IMR-90 (cell line): ENCODE measurements around the gene DISC1. TPM values are rescaled to one million over a fixed set of nuclear protein-coding genes. Genes with fewer than 3 reads are reported as not detected.

Experiments
- ATAC-seq: fragments of 200-7000 bp; cut with Tn5 transposase; 2 replicates; pipeline ENCODE4 v1.9.1; 2020; ENCODE audit warnings: low read depth, mild to moderate bottlenecking, moderate library complexity
- BruUV-seq: library from RNA; stranded (reverse); fragments of 400-500 nt; replicated peaks from 2 replicates; lab custom pipeline; 2021; lab: Mats Ljungman, UMichigan
- CTCF ChIA-PET: fragments of 300-600 bp; formaldehyde crosslinking; extraction: SDS; loops from one replicate; lab custom pipeline; 2021; ENCODE audit warnings: antibody characterized with exemption; lab: Yijun Ruan, JAX
- POLR2A ChIA-PET: fragments of 300-600 bp; sonication (Branson Sonifier 250); formaldehyde crosslinking; loops from one replicate; lab custom pipeline; 2022; ENCODE audit warnings: antibody characterized with exemption; ENCODE audit not compliant: unreplicated experiment; lab: Charles Lee
- DNase-seq: peaks from one replicate; pipeline ENCODE4 v3.0.0; 2013
- H2AFZ ChIP-seq: replicated peaks from 2 replicates; pipeline ENCODE3; 2013; ENCODE audit warnings: low read length, mild to moderate bottlenecking; ENCODE audit not compliant: poor library complexity
- H2AK5ac ChIP-seq: 2 replicates; pipeline ENCODE4 v1.6.1; 2013; ENCODE audit warnings: low read depth, low read length, inconsistent platforms
- H2AK9ac ChIP-seq: replicated peaks from 2 replicates; pipeline ENCODE3; 2013; ENCODE audit warnings: mild to moderate bottlenecking, low read depth, low read length, moderate library complexity; ENCODE audit not compliant: poor library complexity
- H2BK120ac ChIP-seq: 2 replicates; pipeline ENCODE4 v1.6.1; 2013; ENCODE audit warnings: low read depth, low read length, inconsistent platforms
- H2BK15ac ChIP-seq: 3 replicates; pipeline ENCODE4 v1.6.1; 2013; ENCODE audit warnings: low read depth, low read length, inconsistent platforms
- H2BK20ac ChIP-seq: 2 replicates; pipeline ENCODE4 v1.6.1; 2013; ENCODE audit warnings: low read depth, mild to moderate bottlenecking, inconsistent platforms, low read length, moderate library complexity
- H2BK5ac ChIP-seq: 2 replicates; pipeline ENCODE4 v1.6.1; 2013; ENCODE audit warnings: mild to moderate bottlenecking, low read depth, low read length, inconsistent platforms; ENCODE audit not compliant: poor library complexity, severe bottlenecking
- H3K14ac ChIP-seq: replicated peaks from 2 replicates; pipeline ENCODE4 v1.6.1; 2013; ENCODE audit warnings: low read depth, low read length, inconsistent platforms
- H3K18ac ChIP-seq: 2 replicates; pipeline ENCODE4 v1.6.1; 2013; ENCODE audit warnings: low read depth, low read length, control low read depth
- H3K23ac ChIP-seq: 2 replicates; pipeline ENCODE4 v1.6.1; 2013; ENCODE audit warnings: low read depth, low read length, inconsistent platforms
- H3K27ac ChIP-seq: 2 replicates; pipeline ENCODE4 v1.5.1; 2013; ENCODE audit warnings: mild to moderate bottlenecking, control low read depth, low read length; ENCODE audit not compliant: insufficient read depth
- H3K27me3 ChIP-seq: 2 replicates; pipeline ENCODE4 v1.6.1; 2013; ENCODE audit warnings: low read length; ENCODE audit not compliant: control insufficient read depth, insufficient read depth
- H3K36me3 ChIP-seq: 2 replicates; pipeline ENCODE4 v1.6.1; 2013; ENCODE audit warnings: low read length, mixed read lengths; ENCODE audit not compliant: control insufficient read depth, insufficient read depth
- H3K4ac ChIP-seq: 2 replicates; pipeline ENCODE4 v1.6.1; 2013; ENCODE audit warnings: low read depth, low read length, inconsistent platforms
- H3K4me1 ChIP-seq: 2 replicates; pipeline ENCODE4 v1.6.1; 2013; ENCODE audit warnings: low read length, mixed read lengths; ENCODE audit not compliant: control insufficient read depth, insufficient read depth
- H3K4me2 ChIP-seq: 2 replicates; pipeline ENCODE4 v1.6.1; 2013; ENCODE audit warnings: low read depth, mild to moderate bottlenecking, control low read depth, low read length, moderate library complexity
- H3K4me3 ChIP-seq: 2 replicates; pipeline ENCODE4 v1.5.1; 2013; ENCODE audit warnings: low read depth, mild to moderate bottlenecking, control low read depth, low read length, moderate library complexity; ENCODE audit not compliant: insufficient read depth
- H3K56ac ChIP-seq: 2 replicates; pipeline ENCODE4 v1.6.1; 2013; ENCODE audit warnings: low read length, inconsistent platforms; ENCODE audit not compliant: insufficient read depth; ENCODE audit errors: extremely low read depth
- H3K79me1 ChIP-seq, 2 experiments: 2 replicates each; pipeline ENCODE4 v1.6.1; 2013; ENCODE audit warnings: low read length in 2 of 2, inconsistent platforms in 1 of 2, low read depth in 1 of 2
- H3K9ac ChIP-seq: 2 replicates; pipeline ENCODE4 v1.6.1; 2013; ENCODE audit warnings: low read depth, low read length, control low read depth
- H3K9me1 ChIP-seq: 2 replicates; pipeline ENCODE4 v1.6.1; 2013; ENCODE audit warnings: low read length, inconsistent platforms; ENCODE audit not compliant: insufficient read depth
- H3K9me3 ChIP-seq: 2 replicates; pipeline ENCODE4 v1.6.1; 2013; ENCODE audit warnings: low read length; ENCODE audit not compliant: control insufficient read depth, insufficient read depth
- H4K20me1 ChIP-seq: 2 replicates; pipeline ENCODE4 v1.6.1; 2013; ENCODE audit warnings: low read length, inconsistent platforms; ENCODE audit not compliant: insufficient read depth
- H4K5ac ChIP-seq: 2 replicates; pipeline ENCODE4 v1.6.1; 2013; ENCODE audit warnings: mild to moderate bottlenecking, low read depth, low read length, control low read depth
- H4K8ac ChIP-seq, 2 experiments: 2 replicates each; pipeline ENCODE4 v1.6.1; 2013; ENCODE audit warnings: low read depth in 2 of 2, low read length in 2 of 2, control low read depth in 1 of 2, inconsistent platforms in 1 of 2
- H4K91ac ChIP-seq: 2 replicates; pipeline ENCODE4 v1.6.1; 2013; ENCODE audit warnings: low read depth, low read length, inconsistent platforms; ENCODE audit not compliant: insufficient read depth
- RAD21 ChIP-seq: IDR thresholded peaks from 2 replicates; pipeline ENCODE4 v1.6.1; 2012; ENCODE audit warnings: low read length, improper control_type of control experiment
- SMC3 ChIP-seq: fragments of 150-350 bp; IDR thresholded peaks from 2 replicates; pipeline ENCODE4 v1.6.1; 2016; ENCODE audit warnings: low read depth, mild to moderate bottlenecking, antibody characterized with exemption, low read length, moderate library complexity
- WGBS, 2 experiments: methylation state at CpG; one replicate each; pipeline versions ENCODE4 v1.1.5 to v1.1.7; 2013; ENCODE audit warnings: missing lambda C conversion rate in 2 of 2; ENCODE audit not compliant: insufficient read length in 1 of 2; ENCODE audit errors: extremely low coverage in 2 of 2; 5-methylcytosine and 5-hydroxymethylcytosine counted together
- dilution Hi-C: fragments of 300-500 bp; cut with HindIII; formaldehyde crosslinking; loops from one replicate; pipeline ENCODE4 v1.14.3; 2018; ENCODE audit warnings: low sequenced_read_pairs; ENCODE audit not compliant: unreplicated experiment
- in situ Hi-C: fragments of 300-500 bp; cut with MboI; formaldehyde crosslinking; loops from 3 replicates; pipeline ENCODE4 v1.14.3; 2019; ENCODE audit warnings: low sequenced_read_pairs, inconsistent platforms, mixed read lengths
- intact Hi-C: fragments of 100-400 bp; cut with micrococcal nuclease; formaldehyde crosslinking; loops from 2 replicates; pipeline ENCODE4 v1.10.0; 2022
- polyA plus RNA-seq, 3 experiments: library from polyadenylated mRNA; depleted of rRNA; stranded (reverse); fragments of >200 nt; gene quantifications; 2 replicates each; pipeline ENCODE4 v1.2.3, GENCODE V29; 2012; ENCODE audit warnings: low replicate concordance in 1 of 3
- total RNA-seq: library from RNA; depleted of rRNA; stranded (reverse); fragments of >200 nt; gene quantifications from 2 replicates; pipeline ENCODE4 v1.2.3, GENCODE V29; 2012

DISC1 gene
- total and polyA plus RNA-seq, 2 of the 4 experiments (the other 2 are of a cell fraction), result 2.2 to 7.0 TPM

- no peak overlapping the region for H3K23ac ChIP-seq
- no peak overlapping the region for H2BK120ac ChIP-seq
- no peak overlapping the region for H3K18ac ChIP-seq
- no peaks in the 10 kb centered on the region for H3K9me3 ChIP-seq
- no peak overlapping the region for H4K5ac ChIP-seq
- H3K4me1 ChIP-seq, result no peaks in the 10 kb centered on the region
- no peak overlapping the region for H3K4ac ChIP-seq
- no peak overlapping the region for H3K4me2 ChIP-seq
- WGBS, 2 experiments, result no CpG with 5 or more reads among the region's 2 CpGs
- ATAC-seq, result no peak
- dilution Hi-C loops, result no loop called here
- ChIA-PET CTCF (no interaction called here), POLR2A (no interaction called here)
- H3K9me1 ChIP-seq, result no peaks in the 10 kb centered on the region
- no peak overlapping the region for H3K14ac ChIP-seq
- no peak overlapping the region for H3K56ac ChIP-seq
- H2BK5ac ChIP-seq, result no peak overlapping the region
- H2BK15ac ChIP-seq, result no peak overlapping the region
- H3K27me3 ChIP-seq, result no peaks in the 10 kb centered on the region
- BruUV-seq, result no TSS peak
- H3K27ac ChIP-seq, result no peak overlapping the region
- intact Hi-C loops, result no loop called here
- H2BK20ac ChIP-seq, result no peak overlapping the region
- H4K8ac ChIP-seq, result no peak overlapping the region
- H4K20me1 ChIP-seq, result no peaks in the 10 kb centered on the region
- H3K79me1 ChIP-seq, result no peaks in the 10 kb centered on the region
- H3K9ac ChIP-seq, result no peak overlapping the region
- H3K36me3 ChIP-seq, result no peaks in the 10 kb centered on the region
- TF ChIP-seq RAD21 (peak; percentile 24; the same call in 1 of the 2 replicates), SMC3 (no peak)
- in situ Hi-C loops, result no loop called here
- H4K91ac ChIP-seq, result no peak overlapping the region
- DNase-seq, result no peak
- no peak overlapping the region for H2AK9ac ChIP-seq
- H2AFZ ChIP-seq, result no peak overlapping the region
- no peak overlapping the region for H2AK5ac ChIP-seq
- H3K4me3 ChIP-seq, result no peak overlapping the region
Observed at GRCh38 chr1:232047473-232047872, 420.9 kb downstream of the DISC1 start.
